NCI-H1930 (cell line): ENCODE measurements around the gene ETNK1.

Experiments used
- DNase-seq, 2 experiments: peaks; one replicate each; lab custom pipeline; 2025; lab: John Stamatoyannopoulos, UW

Gene ETNK1

DNA sequence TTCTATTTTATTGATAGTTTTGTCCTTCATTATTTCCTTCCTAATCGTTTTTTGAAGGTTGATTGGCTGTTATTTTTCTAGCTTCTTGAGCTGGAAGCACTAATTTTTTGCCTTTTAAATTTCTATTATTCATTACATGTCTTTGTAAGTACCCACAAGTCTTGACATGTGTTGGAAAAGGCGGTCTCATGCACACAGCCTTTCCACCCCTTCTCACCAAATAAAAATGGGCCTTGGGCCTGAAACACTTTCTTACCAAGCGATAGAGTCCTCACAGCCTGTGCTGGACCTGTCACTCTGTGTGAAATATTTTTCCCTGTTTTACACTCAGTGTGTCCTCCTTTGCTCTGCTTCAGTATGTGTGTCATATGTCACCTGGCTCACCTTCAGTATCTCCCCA is 9.9 kb downstream of the ETNK1 start:
- no peak for DNase-seq

DNA sequence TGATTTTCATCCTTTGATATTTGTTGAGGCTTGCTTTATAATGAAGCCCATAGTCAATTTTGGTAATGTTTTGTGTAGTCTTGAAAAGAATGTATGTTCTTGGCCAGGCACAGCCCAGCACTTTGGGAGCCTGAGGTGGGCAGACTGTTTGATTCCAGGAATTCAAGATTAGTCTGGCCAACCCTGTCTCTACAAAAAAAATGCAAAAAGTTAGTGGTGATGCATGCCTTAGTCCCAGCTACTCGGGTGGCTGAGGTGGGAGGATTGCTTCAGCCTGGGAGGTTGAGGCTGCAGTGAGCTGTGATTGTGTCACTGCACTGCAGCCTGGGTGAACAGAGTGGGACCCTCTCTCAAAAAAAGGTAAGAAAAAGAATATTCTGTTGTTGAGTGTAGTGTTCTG is 10.8 kb downstream of the ETNK1 start:
- no peak for DNase-seq

DNA sequence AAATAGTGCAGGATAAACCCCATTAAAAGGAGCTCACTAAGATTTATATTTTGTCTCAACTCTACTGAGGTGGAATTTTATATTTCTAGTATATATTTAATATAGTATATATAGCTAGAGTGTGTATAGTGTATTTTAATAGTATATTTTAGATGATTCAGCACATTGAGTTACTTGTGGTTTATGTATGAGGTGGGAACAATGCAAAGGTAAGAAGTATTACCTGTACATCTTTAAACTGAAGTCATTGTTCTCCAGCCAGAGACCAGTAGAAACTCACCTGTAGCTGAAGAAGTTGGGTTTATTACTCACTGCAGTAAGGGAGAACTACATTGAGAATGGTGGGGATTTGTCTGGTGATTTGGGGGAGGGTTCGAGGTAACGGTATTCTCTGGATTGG is 15.9 kb downstream of the ETNK1 start:
- no peak for DNase-seq

DNA sequence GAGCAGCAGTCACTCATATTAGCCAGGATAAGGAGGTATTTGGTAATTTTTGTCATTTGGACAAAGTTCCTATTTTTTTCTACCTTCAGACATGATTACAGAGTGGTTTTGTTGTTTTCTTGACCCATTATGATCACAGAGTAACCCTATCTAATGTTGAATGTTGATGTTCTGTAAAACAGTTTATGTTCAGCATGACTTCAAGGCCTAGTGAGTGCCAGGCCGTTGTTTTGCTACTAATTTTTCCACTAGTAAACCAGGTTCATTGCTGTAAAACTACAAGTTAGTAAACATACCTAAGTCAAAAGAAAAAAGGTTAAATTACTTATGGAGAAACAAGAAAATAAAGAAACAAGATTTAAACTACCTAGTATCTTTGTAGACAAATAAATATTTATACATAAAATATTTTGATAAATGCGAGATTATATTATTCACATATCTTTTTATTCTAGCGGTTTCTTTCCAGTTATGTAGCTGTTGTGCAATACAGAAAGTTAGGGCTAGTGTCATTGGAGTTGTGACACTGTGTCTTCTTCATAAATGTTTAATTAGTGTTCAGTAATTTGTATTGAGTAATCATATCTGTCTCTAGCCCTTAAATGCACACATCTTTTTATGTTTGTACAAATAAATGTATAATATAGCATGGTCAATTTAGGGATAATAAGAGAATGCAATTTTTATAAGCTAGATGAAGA is 16.5 kb downstream of the ETNK1 start:
- no peak for DNase-seq

DNA sequence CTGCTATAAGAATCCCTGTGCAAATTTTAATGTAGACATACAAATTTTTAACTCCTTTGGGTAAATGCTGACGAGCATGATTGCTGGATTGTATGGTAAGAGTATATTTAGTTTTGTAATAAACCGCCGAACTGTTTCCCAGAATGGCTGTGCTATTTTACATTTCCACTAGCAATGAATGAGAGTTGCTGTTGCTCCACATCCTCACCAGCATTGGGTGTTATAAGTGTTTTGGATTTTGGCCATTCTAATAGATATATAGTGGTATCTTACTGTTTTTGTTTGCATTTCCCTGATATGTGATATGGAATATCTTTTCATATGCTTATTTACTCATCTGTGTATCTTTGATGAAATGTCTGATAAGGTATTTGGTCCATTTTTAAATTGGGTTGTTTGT is 23.7 kb downstream of the ETNK1 start:
- DNase-seq: no peak

DNA sequence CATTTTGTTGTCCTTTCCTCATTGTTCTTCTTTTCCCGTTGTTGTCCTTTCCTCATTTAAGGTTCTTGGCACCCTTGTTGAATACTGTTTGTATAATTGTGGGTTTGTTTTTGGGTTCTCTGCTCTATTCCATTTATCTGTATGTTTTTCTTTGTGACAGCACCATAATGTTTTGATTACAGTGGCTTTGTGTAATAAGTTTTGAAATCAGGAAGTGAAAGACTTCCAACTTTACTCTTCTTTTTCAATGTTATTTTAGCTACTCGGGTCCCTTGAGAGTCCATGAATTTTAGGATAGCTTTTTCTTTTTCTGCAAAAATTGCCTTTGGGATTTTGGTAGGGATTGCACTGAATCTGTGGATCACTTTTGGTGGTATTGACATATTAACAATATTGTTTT is 28.1 kb downstream of the ETNK1 start:
- no peak for DNase-seq

DNA sequence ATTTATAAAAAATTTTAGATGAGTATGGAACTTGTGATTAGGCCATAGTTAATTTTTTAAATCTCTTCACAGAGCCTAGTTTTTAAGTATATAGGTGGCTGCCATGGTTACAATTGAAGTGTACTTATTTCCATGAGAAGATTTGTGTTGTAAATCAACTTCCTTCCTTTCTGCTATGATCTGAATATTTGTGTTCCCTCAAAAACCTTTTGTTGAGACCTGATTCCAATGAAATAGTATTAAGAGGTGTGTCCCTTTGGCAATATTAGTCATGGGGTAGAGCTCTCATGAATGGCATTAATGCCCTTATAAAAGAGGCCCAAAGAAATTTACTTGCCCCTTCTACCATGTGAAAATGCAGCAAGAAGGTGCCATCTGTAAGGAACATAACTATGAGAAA is 28.8 kb downstream of the ETNK1 start:
- no peak for DNase-seq

DNA sequence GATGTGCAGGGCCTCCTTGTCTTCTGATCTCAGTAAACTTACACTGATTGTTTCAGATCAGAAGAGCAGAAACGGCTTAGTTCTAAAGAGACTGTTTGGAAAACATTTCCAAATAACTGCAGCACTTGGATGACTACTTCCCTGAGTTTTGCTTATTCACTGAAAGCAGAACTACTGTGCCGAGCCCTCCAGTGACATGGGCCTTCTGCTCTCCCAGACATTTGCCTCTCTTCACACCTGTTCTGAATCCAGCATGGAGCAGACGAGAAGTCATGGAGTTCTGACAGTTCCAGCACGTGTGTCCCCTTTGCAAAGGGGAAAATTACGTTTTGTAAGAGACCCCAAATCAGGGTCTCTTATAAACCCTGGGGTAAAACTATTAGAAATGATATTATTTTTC is 31.4 kb downstream of the ETNK1 start:
- no peak for DNase-seq

DNA sequence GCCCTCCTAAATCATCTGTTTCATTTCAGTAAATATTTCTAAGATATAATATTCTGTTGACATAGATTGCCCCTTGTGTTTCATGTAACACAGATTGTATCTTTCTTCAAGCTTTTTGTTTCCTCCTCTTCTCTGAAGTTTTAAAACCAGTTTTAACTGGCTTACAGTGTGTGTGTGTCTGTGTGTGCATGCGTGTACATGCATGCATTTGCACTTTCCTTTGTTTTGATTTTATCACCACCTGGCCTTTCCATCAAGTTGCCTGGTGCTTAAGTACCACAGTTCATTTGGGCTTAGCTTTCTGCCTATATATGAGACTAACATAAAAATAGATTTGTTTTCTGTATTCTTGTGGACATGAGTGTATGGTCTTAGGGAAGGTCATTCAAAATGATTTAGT is 31.9 kb downstream of the ETNK1 start:
- no peak for DNase-seq

DNA sequence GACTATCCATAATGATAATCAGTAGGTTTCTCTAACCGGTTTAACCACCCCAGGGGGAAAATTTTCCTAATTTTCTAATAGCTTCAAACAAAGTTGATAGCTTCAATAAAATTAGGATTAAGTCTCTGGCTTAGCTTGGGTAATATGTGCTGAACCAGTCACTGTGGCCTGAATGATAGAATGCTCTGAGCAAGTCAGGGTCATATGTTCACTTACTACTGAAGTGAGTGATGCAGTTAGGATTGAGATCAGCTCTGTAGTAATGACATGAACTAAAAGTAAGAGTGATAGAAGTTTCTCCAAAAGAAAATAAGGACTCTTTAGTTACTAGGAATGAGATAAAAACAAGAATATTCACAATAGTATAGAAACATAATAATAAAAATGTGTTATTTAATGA is 32.6 kb downstream of the ETNK1 start:
- DNase-seq: no peak

DNA sequence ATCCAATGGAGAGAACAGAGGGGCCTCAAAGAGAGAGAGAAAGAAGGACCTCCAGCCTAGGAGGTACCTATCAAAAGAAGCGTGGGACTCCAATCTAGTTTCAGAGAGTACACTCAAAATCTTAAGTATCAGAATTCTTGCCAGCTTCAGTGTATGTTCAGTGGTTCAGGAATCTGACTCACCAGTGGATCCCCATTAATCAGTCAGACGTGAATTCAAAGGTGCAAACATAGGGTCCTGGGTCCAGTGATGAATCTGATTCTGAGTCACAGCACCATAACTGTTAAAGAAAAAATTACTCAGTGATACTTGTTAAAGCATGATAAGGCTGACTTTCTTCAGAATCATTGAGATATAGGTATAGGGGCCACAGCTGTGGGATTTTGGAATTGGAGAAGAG is 33.2 kb downstream of the ETNK1 start:
- DNase-seq: no peak

DNA sequence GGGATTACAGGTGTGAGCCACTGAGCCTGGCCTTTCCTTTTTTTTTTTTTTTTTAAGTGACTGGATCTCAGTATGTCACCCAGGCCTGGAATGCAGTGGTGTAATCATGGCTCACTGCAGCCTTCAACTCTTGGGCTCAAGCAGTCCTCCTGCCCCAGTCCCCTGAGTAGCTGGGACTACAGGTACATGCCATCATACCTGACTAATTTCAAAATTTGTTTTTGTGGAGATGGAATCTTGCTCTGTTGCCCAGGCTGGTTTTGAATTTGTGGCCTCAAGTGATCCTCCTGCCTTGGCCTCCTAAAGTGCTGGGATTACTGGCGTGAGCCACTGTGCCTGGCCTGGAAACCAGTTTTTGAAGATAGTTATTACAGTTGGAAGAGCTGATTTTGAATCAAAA is 37.4 kb downstream of the ETNK1 start:
- no peak for DNase-seq

DNA sequence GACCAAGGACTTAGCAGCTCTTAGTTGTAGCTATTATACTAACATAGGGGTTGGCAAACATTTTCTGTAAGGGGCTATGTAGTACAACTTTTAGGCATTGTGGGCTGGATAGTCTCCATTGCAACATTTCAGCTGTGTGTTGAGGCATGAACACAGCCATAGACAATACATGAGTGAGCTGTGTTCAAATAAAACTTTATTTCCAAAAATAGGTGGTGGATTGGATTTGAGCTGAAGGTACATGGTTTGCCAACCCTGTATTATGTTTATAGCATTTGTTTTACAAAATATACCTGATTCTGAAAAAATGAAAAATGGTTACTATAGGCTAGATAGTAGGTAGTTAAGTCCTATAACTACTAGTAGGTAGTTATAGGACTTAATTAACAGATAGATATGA is 40.5 kb downstream of the ETNK1 start:
- DNase-seq: no peak

DNA sequence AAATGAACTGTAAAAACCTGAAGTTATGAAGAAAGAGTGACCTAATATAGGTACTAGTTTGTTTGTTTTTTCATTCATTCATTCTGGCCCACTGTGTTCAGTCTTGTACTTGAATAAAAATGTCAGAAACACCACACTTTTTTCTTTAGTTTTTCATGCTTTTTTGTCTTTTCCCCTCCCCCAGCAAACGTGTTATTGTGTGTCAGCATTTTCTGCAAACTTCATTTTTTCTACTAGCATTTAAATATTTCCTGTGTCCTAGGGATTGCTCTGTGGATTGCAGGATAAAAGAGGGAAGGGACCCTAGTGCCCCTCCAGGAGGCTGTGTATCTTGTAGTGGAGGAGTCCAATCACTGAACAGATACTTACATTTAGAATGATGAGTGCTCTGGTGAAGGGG is 42.2 kb downstream of the ETNK1 start:
- DNase-seq: no peak

DNA sequence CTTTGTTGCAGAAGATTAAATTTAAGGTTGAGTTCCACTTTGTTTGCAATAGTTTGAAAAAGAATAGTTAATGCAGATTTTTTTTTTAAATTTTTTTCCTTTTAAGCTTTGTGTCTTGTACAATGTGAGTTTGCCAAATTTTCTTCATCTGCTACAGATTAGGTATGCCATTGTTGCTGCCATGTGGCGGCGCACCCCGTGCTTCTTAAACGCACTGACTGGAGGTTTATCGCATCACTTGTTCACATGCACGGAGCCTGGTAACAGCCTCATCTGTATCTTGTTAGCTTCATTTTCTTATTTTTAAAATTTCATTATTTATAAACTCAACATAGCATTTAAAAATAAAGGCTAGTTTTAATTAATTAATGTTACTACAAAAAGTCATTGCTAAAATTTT is 43.5 kb downstream of the ETNK1 start:
- DNase-seq: no peak

DNA sequence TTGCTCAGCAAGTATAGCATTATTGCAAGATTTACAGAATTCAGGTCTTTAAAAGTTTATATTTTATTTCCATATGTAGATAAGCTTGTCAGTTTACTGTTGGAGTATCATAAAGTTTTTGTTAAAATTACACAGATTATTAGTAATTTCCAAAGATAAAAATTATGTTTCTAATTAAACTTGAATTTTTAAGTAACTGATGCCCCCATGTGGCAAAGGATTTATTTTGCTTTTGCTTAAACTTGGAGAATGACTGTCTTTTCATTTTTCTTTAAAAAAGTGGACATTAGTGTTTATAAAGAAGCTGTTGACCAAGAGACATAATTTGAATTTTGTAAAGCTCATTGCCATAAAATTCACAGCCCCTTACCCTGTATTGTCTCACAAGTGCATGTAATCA is 45.8 kb downstream of the ETNK1 start:
- DNase-seq: no peak

DNA sequence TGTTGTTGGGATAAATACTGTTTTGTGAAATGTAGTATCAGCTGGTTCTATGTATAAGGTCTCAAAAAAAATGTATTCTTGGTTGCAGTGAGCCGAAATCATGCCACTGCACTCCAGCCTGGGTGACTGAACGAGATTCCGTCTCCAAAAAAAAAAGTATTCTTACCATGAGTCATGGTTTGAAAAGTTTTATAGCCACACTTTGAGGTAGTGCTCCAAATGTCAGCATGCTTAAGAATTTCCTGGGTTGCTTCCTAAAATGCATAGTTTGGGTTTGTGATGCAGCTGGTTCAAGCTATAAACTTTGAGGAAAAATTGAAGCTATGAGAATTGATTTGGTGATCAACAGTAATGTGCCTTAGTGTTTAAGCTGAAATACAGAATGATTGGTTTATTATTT is 48.0 kb downstream of the ETNK1 start:
- DNase-seq: no peak

DNA sequence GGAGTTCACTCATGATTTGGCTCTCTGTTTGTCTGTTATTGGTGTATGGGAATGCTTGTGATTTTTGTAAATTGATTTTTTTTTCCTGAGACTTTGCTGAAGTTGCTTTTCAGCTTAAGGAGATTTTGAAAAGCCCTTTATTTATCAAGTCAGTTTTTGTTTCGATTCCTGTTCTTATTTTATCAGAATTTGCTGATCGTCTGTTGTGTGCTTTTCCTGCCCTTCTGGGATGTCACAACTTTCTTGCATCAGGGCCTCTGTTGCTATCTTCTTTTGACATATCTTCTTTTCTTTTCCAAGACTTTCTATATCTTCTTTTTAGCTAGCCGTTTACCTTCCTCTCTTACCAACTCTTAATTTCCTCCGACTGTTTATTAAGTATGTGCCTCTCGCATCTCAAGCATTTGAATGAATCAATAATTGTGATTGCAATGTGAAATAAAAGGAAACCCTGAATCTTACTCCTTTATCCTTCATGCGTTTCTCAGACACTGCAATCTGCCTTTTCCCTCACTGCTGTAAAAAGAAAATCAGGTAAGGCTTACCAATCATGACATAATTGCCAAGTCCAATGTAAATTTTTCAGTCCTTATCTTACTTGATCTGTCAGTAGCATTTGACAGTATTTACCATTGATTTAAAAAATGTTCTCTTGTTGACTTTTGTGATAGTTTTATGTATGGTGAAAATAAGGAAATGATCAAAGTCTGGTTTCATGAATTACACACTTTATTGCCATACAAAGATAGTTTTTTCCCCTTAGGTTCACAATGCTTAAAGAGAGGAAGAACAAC is 53.0 kb downstream of the ETNK1 start:
- no peak for DNase-seq

DNA sequence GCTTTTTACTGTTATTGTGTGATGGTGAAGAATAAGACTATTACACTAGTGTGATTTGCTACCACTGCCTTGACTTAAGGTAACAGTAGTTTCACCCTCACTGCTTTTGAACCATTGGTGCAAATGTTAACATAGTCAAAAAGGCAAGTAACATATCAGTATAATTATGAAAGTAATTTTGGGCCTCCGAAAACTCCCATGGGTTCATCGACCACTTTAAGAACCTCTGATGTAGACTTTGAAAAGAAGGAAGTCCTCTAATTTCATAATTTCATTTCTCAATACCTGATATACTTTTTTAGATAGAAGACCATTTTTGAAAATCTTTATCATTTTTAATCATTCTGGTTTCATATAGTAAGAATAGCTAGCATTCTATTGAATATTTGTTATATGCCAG is 57.7 kb downstream of the ETNK1 start:
- DNase-seq: no peak

DNA sequence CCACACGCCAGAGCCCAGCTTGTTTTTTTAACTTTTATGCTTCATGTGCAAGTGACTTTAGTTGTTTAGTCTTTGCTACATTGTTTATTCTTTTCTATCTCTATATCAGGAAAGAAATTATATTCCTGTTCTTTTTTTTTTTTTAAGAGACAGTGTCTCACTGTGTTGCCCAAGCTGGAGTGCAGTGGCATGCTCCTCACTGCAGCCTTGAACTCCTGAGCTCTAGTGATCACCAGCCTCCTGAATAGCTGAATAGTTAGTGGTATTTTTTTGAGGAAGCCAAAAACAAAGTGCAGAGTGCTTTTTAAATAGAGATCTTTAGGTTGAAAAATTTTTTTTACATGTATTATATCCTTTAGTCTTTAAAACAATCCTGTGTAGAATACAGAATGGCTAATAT is 58.2 kb downstream of the ETNK1 start:
- DNase-seq: no peak

DNA sequence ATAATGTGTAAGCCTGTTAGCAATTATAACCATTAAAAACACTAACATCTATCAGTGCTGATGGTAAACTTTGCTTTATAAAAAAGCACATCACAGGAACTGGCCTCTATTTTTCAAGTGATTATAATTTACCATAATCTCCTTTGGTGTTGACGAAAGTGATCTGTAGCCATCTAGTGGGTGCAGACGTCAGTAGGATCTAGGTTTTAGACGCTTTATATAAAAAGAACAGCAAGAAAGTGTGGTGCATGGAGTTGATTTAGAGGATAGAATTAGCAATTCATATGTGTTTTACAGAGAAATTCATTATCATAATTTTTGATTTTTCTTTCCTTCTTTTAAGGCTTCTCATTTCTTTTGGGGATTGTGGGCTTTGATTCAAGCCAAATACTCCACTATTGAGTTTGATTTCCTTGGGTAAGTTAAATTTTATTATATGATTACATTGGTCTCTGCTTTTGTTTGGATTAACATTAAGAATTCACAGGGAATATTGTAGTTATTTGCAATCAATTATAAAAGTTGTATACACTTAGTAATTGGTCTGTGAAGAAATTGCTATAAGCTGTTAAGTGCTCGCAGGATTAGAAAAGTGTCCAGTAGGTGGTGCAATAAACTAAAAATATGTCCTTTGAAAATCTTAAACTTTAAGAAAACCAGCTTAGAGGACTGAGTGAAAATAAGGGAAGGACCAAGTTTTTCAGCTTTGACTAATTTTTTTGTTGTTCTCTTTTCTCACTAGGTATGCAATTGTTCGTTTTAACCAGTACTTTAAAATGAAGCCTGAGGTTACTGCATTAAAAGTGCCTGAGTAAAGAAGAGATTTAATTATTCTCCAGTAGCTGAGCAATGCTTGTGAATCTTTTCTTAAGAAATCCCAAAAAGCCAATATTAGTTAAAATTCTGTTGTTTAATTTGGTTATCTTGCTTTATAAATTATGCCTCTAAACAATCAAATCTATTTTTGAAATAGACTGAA is 59.5 kb downstream of the ETNK1 start:
- no peak for DNase-seq

DNA sequence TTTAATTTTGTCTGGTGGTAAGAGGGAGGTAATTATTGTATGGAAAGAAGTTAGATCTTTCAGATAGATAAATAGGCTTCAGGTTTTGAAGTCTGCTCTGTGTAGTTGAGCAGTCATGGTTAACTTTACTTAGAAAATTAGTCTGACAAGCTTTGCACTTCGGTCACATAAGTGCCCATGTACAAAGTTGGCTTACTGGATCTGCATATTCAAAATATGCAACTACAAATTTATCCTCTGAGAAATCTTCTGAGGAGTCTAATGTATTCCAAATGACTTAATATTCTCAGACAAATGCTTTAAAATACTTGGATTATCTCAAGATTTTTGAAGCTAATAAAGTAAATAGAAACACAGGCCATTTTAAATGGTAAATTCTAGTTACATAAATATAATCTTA is 61.2 kb downstream of the ETNK1 start:
- no peak for DNase-seq
